ENCODE results near the gene DMP1.

DNA sequence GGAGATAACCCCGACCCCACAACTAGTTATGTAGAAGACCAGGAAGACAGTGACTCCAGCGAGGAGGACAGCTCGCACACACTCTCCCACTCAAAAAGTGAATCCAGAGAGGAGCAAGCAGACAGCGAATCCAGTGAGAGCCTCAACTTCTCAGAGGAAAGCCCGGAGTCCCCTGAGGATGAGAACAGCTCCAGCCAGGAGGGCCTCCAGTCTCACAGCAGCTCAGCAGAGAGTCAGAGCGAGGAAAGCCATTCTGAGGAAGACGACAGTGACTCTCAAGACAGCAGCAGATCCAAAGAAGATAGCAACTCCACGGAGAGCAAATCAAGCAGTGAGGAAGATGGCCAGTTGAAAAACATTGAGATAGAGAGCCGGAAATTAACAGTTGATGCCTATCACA, 12.8 kb downstream of the DMP1 start:
- TF ChIP-seq, protein P1, sequence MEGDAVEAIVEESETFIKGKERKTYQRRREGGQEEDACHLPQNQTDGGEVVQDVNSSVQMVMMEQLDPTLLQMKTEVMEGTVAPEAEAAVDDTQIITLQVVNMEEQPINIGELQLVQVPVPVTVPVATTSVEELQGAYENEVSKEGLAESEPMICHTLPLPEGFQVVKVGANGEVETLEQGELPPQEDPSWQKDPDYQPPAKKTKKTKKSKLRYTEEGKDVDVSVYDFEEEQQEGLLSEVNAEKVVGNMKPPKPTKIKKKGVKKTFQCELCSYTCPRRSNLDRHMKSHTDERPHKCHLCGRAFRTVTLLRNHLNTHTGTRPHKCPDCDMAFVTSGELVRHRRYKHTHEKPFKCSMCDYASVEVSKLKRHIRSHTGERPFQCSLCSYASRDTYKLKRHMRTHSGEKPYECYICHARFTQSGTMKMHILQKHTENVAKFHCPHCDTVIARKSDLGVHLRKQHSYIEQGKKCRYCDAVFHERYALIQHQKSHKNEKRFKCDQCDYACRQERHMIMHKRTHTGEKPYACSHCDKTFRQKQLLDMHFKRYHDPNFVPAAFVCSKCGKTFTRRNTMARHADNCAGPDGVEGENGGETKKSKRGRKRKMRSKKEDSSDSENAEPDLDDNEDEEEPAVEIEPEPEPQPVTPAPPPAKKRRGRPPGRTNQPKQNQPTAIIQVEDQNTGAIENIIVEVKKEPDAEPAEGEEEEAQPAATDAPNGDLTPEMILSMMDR (IDR thresholded peaks at IDR 0.05), result no peak
- TF ChIP-seq POLR2A (IDR thresholded peaks at IDR 0.05) (no peak), EP300 (IDR thresholded peaks at IDR 0.05) (no peak)

Data from gastroesophageal sphincter (tissue), 3 donors.